Measurements from ENCODE around the gene MDM2. TPM values are rescaled to one million over a fixed set of nuclear protein-coding genes. Genes with fewer than 3 reads are reported as not detected.

The MDM2 gene
- total RNA-seq, 1 experiment from 2014 or later: 95.2 TPM

DNA sequence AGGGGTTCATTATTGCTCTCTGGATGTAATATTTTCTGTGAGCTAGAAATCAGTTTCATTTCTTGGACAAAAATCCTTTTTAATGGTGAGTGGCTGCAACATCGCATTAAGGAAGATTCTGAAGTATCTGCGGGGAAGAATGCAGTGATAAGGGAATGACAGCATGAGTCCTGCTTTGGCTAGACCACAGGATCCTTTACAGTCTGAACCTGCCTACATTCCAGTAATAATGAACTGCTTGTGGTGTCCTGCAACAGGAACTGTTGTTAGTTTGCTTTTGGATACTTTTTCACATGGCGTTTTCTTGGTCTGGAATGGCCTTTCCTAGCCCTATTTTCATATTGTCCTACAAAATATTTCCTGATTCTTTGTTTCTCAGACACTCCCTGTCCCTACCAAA, 15.7 kb downstream of the MDM2 start:
- peaks cover 17% of the 10 kb centered on the region for H3F3A ChIP-seq (ENCODE audit: insufficient read depth, low read depth)
- peaks cover 6% of the 10 kb centered on the region; the same call in 1 of the 2 replicates for H4K20me1 ChIP-seq (ENCODE audit: insufficient read depth)
- H3K4me3 ChIP-seq: no peak overlapping the region
- H3K9me2 ChIP-seq (ENCODE audit: insufficient read depth): no peaks in the 10 kb centered on the region
- ChIA-PET CTCF (no interaction called here), POLR2A (ENCODE audit: unreplicated experiment) (no interaction called here)
- H3K4me1 ChIP-seq (replicated peaks; ENCODE audit: insufficient read depth): no peaks in the 10 kb centered on the region
- H2AFZ ChIP-seq: no peak overlapping the region
- no peak for DNase-seq
- H3K79me2 ChIP-seq (ENCODE audit: low read depth): no peaks in the 10 kb centered on the region
- no TSS peak for BruUV-seq (replicated peaks)
- H3K4me2 ChIP-seq: no peak overlapping the region
- no peak overlapping the region for H3K27ac ChIP-seq
- TF ChIP-seq, protein P1, sequence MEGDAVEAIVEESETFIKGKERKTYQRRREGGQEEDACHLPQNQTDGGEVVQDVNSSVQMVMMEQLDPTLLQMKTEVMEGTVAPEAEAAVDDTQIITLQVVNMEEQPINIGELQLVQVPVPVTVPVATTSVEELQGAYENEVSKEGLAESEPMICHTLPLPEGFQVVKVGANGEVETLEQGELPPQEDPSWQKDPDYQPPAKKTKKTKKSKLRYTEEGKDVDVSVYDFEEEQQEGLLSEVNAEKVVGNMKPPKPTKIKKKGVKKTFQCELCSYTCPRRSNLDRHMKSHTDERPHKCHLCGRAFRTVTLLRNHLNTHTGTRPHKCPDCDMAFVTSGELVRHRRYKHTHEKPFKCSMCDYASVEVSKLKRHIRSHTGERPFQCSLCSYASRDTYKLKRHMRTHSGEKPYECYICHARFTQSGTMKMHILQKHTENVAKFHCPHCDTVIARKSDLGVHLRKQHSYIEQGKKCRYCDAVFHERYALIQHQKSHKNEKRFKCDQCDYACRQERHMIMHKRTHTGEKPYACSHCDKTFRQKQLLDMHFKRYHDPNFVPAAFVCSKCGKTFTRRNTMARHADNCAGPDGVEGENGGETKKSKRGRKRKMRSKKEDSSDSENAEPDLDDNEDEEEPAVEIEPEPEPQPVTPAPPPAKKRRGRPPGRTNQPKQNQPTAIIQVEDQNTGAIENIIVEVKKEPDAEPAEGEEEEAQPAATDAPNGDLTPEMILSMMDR (conservative IDR thresholded peaks at IDR 0.05): no peak
- TF ChIP-seq EZH2 (IDR thresholded peaks at IDR 0.05; ENCODE audit: low read depth): no peak
- intact Hi-C loops (cut with micrococcal nuclease; ENCODE audit: unreplicated experiment): no loop called here
- H3K36me3 ChIP-seq (ENCODE audit: low read depth): peaks cover 53% of the 10 kb centered on the region
- no peaks in the 10 kb centered on the region for H3K27me3 ChIP-seq (ENCODE audit: insufficient read depth, low read depth)
- no peaks in the 10 kb centered on the region for H3K9me3 ChIP-seq (ENCODE audit: insufficient read depth, low read depth)

DNA sequence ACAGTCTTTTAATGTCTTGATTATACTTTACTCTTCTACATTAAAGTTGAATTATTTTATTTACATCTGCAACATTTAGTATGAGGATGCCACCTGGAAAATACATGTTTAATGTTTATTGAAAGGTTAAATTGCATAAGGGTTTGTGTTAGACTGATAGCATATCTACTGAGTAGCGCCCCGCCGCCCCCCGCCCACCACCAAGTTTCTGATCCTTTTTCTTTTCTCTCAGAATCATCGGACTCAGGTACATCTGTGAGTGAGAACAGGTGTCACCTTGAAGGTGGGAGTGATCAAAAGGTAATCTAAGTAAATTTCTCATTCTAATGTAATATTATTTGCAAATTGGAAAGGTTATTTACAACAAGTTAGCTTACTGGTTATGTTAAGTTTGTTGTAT, 16.2 kb downstream of the MDM2 start:
- no peak overlapping the region for H3K27ac ChIP-seq
- no peak overlapping the region for H3K4me2 ChIP-seq
- intact Hi-C loops (cut with micrococcal nuclease; ENCODE audit: unreplicated experiment): no loop called here
- ChIA-PET POLR2A (ENCODE audit: unreplicated experiment) (no interaction called here), CTCF (no interaction called here)
- no TSS peak for BruUV-seq (replicated peaks)
- peaks cover 6% of the 10 kb centered on the region; the same call in 1 of the 2 replicates for H4K20me1 ChIP-seq (ENCODE audit: insufficient read depth)
- H3K27me3 ChIP-seq (ENCODE audit: insufficient read depth, low read depth): no peaks in the 10 kb centered on the region
- no peaks in the 10 kb centered on the region for H3K4me1 ChIP-seq (replicated peaks; ENCODE audit: insufficient read depth)
- H3K4me3 ChIP-seq: no peak overlapping the region
- no peak overlapping the region for H2AFZ ChIP-seq
- TF ChIP-seq, protein P1 (conservative IDR thresholded peaks at IDR 0.05): no peak
- TF ChIP-seq EZH2 (IDR thresholded peaks at IDR 0.05; ENCODE audit: low read depth): no peak
- peaks cover 57% of the 10 kb centered on the region for H3K36me3 ChIP-seq (ENCODE audit: low read depth)
- no peaks in the 10 kb centered on the region for H3K9me3 ChIP-seq (ENCODE audit: insufficient read depth, low read depth)
- no peaks in the 10 kb centered on the region for H3K9me2 ChIP-seq (ENCODE audit: insufficient read depth)
- no peaks in the 10 kb centered on the region for H3K79me2 ChIP-seq (ENCODE audit: low read depth)
- no peak for DNase-seq
- peaks cover 21% of the 10 kb centered on the region for H3F3A ChIP-seq (ENCODE audit: insufficient read depth, low read depth)

DNA sequence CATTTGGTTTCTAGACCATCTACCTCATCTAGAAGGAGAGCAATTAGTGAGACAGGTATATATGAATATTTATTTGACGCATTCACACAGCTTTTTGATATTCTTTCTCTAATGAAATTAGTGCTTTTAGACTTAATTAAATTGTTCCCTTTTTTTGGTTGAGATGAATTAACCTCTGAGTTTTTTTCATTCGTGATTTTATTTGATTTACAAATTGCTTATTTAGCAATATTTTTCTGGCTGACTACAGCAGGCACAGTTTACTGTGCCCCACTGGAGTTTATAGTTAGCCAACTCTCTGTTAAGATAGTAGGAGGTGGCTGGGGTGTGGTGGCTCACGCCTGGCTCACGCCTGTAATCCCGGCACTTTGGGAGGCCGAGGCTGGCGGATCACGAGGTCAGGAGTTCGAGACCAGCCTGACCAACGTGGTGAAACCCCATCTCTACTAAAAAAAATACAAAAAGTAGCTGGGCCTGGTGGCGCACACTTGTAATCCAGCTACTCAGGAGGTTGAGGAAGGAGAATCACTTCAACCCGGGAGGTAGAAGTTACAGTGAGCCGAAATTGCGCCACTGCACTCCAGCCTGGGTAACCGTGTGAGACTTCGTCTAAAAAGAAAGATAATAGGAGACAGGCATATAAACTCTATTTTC, 16.7 kb downstream of the MDM2 start:
- H2AFZ ChIP-seq: no peak overlapping the region
- H3K36me3 ChIP-seq (ENCODE audit: low read depth): peaks cover 61% of the 10 kb centered on the region
- no peak for DNase-seq
- no peak overlapping the region for H3K4me3 ChIP-seq
- CTCF ChIA-PET: no interaction called here
- no peak overlapping the region for H3K27ac ChIP-seq
- H3K27me3 ChIP-seq (ENCODE audit: insufficient read depth, low read depth): no peaks in the 10 kb centered on the region
- no peaks in the 10 kb centered on the region for H3K79me2 ChIP-seq (ENCODE audit: low read depth)
- H3K9me2 ChIP-seq (ENCODE audit: insufficient read depth): no peaks in the 10 kb centered on the region
- POLR2A ChIA-PET (ENCODE audit: unreplicated experiment): interaction anchor here (0.6 kb wide), 1 partner anchor 489 kb away, joined by 3 read pairs; no protein-coding TSS in a partner anchor
- H3F3A ChIP-seq (ENCODE audit: insufficient read depth, low read depth): peaks cover 27% of the 10 kb centered on the region
- peaks cover 6% of the 10 kb centered on the region; the same call in 1 of the 2 replicates for H4K20me1 ChIP-seq (ENCODE audit: insufficient read depth)
- no peaks in the 10 kb centered on the region for H3K4me1 ChIP-seq (replicated peaks; ENCODE audit: insufficient read depth)
- TF ChIP-seq EZH2 (IDR thresholded peaks at IDR 0.05; ENCODE audit: low read depth): no peak
- TF ChIP-seq, protein P1 (conservative IDR thresholded peaks at IDR 0.05): no peak
- H3K9me3 ChIP-seq (ENCODE audit: insufficient read depth, low read depth): no peaks in the 10 kb centered on the region
- no peak overlapping the region for H3K4me2 ChIP-seq
- BruUV-seq (replicated peaks): no TSS peak
- intact Hi-C loops (cut with micrococcal nuclease; ENCODE audit: unreplicated experiment): no loop called here
